HepG2 (cell line): ENCODE measurements around the gene CCND2. TPM values are rescaled to one million over a fixed set of nuclear protein-coding genes. Genes with fewer than 3 reads are reported as not detected.
A peak's percentile ranks its signal among the peaks of the same experiment; 100 is the strongest.

Experiments
- ATAC-seq: fragments of 200-7000 bp; cut with Tn5 transposase; 3 replicates; pipeline ENCODE4 v1.9.1; 2020; ENCODE audit warnings: mild to moderate bottlenecking, moderate library complexity
- BruUV-seq: library from RNA; stranded (reverse); fragments of 400-500 nt; replicated peaks from 2 replicates; lab custom pipeline; 2021; lab: Mats Ljungman, UMichigan
- CTCF ChIA-PET: fragments of 300-600 bp; formaldehyde crosslinking; extraction: SDS; loops from one replicate; lab custom pipeline; 2021; ENCODE audit warnings: low total read pairs, inconsistent platforms, low intra/inter-chr PET ratio; lab: Yijun Ruan, JAX
- POLR2A ChIA-PET: fragments of 350-600 bp; sonication (Branson Sonifier 250); formaldehyde crosslinking; loops from one replicate; lab custom pipeline; 2020; ENCODE audit warnings: antibody characterized with exemption, inconsistent platforms; lab: Yijun Ruan, JAX
- DNase-seq: peaks from one replicate; pipeline ENCODE4 v3.0.0-alpha.2; 2015; ENCODE audit warnings: low spot score
- FAIRE-seq: peaks from 3 replicates; lab custom pipeline; 2011; peaks lifted over from hg19 to GRCh38; lab: Jason Lieb, UNC
- H2AFZ ChIP-seq: one replicate; pipeline ENCODE4 v1.6.1; 2011; ENCODE audit warnings: low read length, inconsistent platforms
- H3K27ac ChIP-seq: fragments of 300-600 bp; 3 replicates; pipeline ENCODE4 v1.8.0; 2011; ENCODE audit warnings: mixed run types, mild to moderate bottlenecking, mixed read lengths, low read length, inconsistent platforms; ENCODE audit not compliant: insufficient read depth; ENCODE audit errors: extremely low read length
- H3K27me3 ChIP-seq, 2 experiments: fragments of 200-600 bp in 1 of 2; 2 replicates in 1 of 2; 3 replicates in 1 of 2; pipeline versions ENCODE4 v1.6.0 to v1.8.0; 2011; ENCODE audit warnings: low read length in 2 of 2, mild to moderate bottlenecking in 2 of 2, moderate library complexity in 2 of 2, inconsistent platforms in 1 of 2; ENCODE audit not compliant: insufficient read depth in 2 of 2, control insufficient read depth in 1 of 2
- H3K36me3 ChIP-seq, 2 experiments: fragments of 200-600 bp in 1 of 2; replicated peaks in 1 of 2; 2 replicates in 1 of 2; 3 replicates in 1 of 2; pipeline versions ENCODE4 v1.5.1 to v1.8.0; 2011; ENCODE audit warnings: low read length in 2 of 2, inconsistent platforms in 1 of 2; ENCODE audit not compliant: insufficient read depth in 2 of 2, control insufficient read depth in 1 of 2
- H3K4me1 ChIP-seq: 2 replicates; pipeline ENCODE4 v1.5.1; 2012; ENCODE audit warnings: low read length, inconsistent platforms; ENCODE audit not compliant: insufficient read depth
- H3K4me2 ChIP-seq: 2 replicates; pipeline ENCODE4 v1.6.0; 2011; ENCODE audit warnings: low read depth, low read length, inconsistent platforms
- H3K4me3 ChIP-seq, 3 experiments: fragments of 200-600 bp in 1 of 3; sonication (generic), shearing (Covaris generic) in 1 of 3; replicated peaks in 1 of 3; 2 replicates each; pipeline ENCODE4 v1.5.1; 2011 to 2016; ENCODE audit warnings: low read length in 3 of 3, inconsistent platforms in 2 of 3, low read depth in 2 of 3, mild to moderate bottlenecking in 2 of 3, control low read depth in 1 of 3, mixed read lengths in 1 of 3; ENCODE audit not compliant: insufficient read depth in 1 of 3
- H3K79me2 ChIP-seq: one replicate; pipeline ENCODE4 v1.6.1; 2011; ENCODE audit warnings: low read length, inconsistent platforms; ENCODE audit not compliant: insufficient read depth
- H3K9ac ChIP-seq: 2 replicates; pipeline ENCODE4 v1.6.0; 2011; ENCODE audit warnings: mild to moderate bottlenecking, low read depth, low read length, inconsistent platforms; ENCODE audit not compliant: insufficient read depth
- H3K9me3 ChIP-seq: 2 replicates; pipeline ENCODE4 v1.5.1; 2012; ENCODE audit warnings: mild to moderate bottlenecking, low read length
- H4K20me1 ChIP-seq: 2 replicates; pipeline ENCODE4 v1.6.0; 2011; ENCODE audit warnings: inconsistent platforms, mild to moderate bottlenecking, low read length, moderate library complexity; ENCODE audit not compliant: insufficient read depth
- BHLHE40 ChIP-seq: IDR thresholded peaks from 2 replicates; pipeline ENCODE4 v1.6.1; 2011; ENCODE audit warnings: low read length, improper control_type of control experiment
- CAMTA2 ChIP-seq: sonication (generic); formaldehyde crosslinking; IDR thresholded peaks from 2 replicates; pipeline ENCODE4 v1.4.0; 2020; ENCODE audit warnings: mild to moderate bottlenecking, missing genetic modification reagents, borderline replicate concordance
- ELK4 ChIP-seq: sonication (generic); formaldehyde crosslinking; IDR thresholded peaks from 2 replicates; pipeline ENCODE4 v1.9.0; 2021; ENCODE audit warnings: missing genetic modification reagents, borderline replicate concordance
- IKZF1 ChIP-seq: fragments of 450-650 bp; IDR thresholded peaks from 2 replicates; pipeline ENCODE4 v1.7.1; 2016
- KLF16 ChIP-seq, 2 experiments: sonication (generic) in 1 of 2; formaldehyde crosslinking in 1 of 2; IDR thresholded peaks; 2 replicates each; pipeline versions ENCODE4 v1.6.1 to v1.8.0; 2016 to 2023; ENCODE audit warnings: missing genetic modification reagents in 2 of 2, missing compliant biosample characterization in 1 of 2
- MATR3 ChIP-seq: sonication (generic); formaldehyde crosslinking; IDR thresholded peaks from 2 replicates; pipeline ENCODE4 v1.4.0; 2020; ENCODE audit warnings: missing genetic modification reagents
- POLR2AphosphoS5 ChIP-seq: IDR thresholded peaks from 2 replicates; pipeline ENCODE4 v1.6.1; 2012; ENCODE audit warnings: low read depth, low read length
- RBFOX2 ChIP-seq: fragments of 200-400 bp; formaldehyde crosslinking; IDR thresholded peaks from 2 replicates; pipeline ENCODE4 v1.6.1; 2017; ENCODE audit warnings: low read depth, mild to moderate bottlenecking, low read length
- SKI ChIP-seq: fragments of 450-650 bp; IDR thresholded peaks from one replicate; pipeline ENCODE4 v1.6.1; 2018; ENCODE audit warnings: mild to moderate bottlenecking; ENCODE audit not compliant: partially characterized antibody
- TFDP1 ChIP-seq: IDR thresholded peaks from 2 replicates; pipeline ENCODE4 v1.6.1; 2016; ENCODE audit warnings: missing compliant biosample characterization, missing genetic modification reagents, borderline replicate concordance
- U2AF1 ChIP-seq: fragments of 200-400 bp; formaldehyde crosslinking; optimal IDR thresholded peaks from 2 replicates; pipeline ENCODE3; 2017; ENCODE audit warnings: mild to moderate bottlenecking, low read depth, low read length
- ZBTB39 ChIP-seq: sonication (generic); formaldehyde crosslinking; IDR thresholded peaks from 2 replicates; pipeline ENCODE4 v1.5.0; 2020; ENCODE audit warnings: missing genetic modification reagents
- ZFYVE20 ChIP-seq: sonication (generic); formaldehyde crosslinking; IDR thresholded peaks from 2 replicates; pipeline ENCODE4 v1.8.0; 2023; ENCODE audit warnings: low read depth, mild to moderate bottlenecking, moderate library complexity, missing genetic modification reagents, borderline replicate concordance
- ZNF138 ChIP-seq: sonication (generic); formaldehyde crosslinking; IDR thresholded peaks from 2 replicates; pipeline ENCODE4 v1.5.0; 2020; ENCODE audit warnings: mild to moderate bottlenecking, low read depth, missing genetic modification reagents
- ZNF674 ChIP-seq: sonication (generic); formaldehyde crosslinking; IDR thresholded peaks from 2 replicates; pipeline ENCODE4 v1.5.0; 2020; ENCODE audit warnings: low read depth, mild to moderate bottlenecking, missing genetic modification reagents
- ZNF770 ChIP-seq: sonication (generic); formaldehyde crosslinking; IDR thresholded peaks from 2 replicates; pipeline ENCODE4 v1.5.0; 2020; ENCODE audit warnings: mild to moderate bottlenecking, missing genetic modification reagents
- ZSCAN21 ChIP-seq: sonication (generic); formaldehyde crosslinking; IDR thresholded peaks from 2 replicates; pipeline ENCODE4 v1.8.0; 2022; ENCODE audit warnings: mild to moderate bottlenecking, missing genetic modification reagents, moderate library complexity, borderline replicate concordance
- WGBS: methylation state at CpG from one replicate; pipeline ENCODE4 v1.1.6; 2017; ENCODE audit warnings: low lambda C conversion rate; 5-methylcytosine and 5-hydroxymethylcytosine counted together
- in situ Hi-C: cut with HindIII; loops from 2 replicates; pipeline ENCODE4 v1.10.0; 2017; ENCODE audit warnings: low pct_unique_long_range_greater_than_20kb; ENCODE audit not compliant: extremely low pct_ligation_motif_present
- intact Hi-C: fragments of 100-400 bp; cut with micrococcal nuclease; formaldehyde crosslinking; loops from one replicate; pipeline ENCODE4 v1.10.0; 2022; ENCODE audit not compliant: unreplicated experiment
- polyA plus RNA-seq, 8 experiments: library from polyadenylated mRNA; depleted of rRNA in 3 of 8; stranded (reverse) in 7 of 8; unstranded in 1 of 8; fragments of >200 nt; fragmentation: Illumina TruSeq in 4 of 8; extraction: Trizol in 4 of 8; gene quantifications; 2 replicates each; pipeline versions ENCODE4 v1.2.1 to v1.2.3, GENCODE V29; 2011 to 2016; ENCODE audit warnings: low read depth in 4 of 8, missing spikeins in 1 of 8, mixed read lengths in 1 of 8; ENCODE audit not compliant: insufficient read depth in 1 of 8
- total RNA-seq, 5 experiments: library from RNA; depleted of rRNA; stranded (reverse); fragments of >200 nt; fragmentation: Illumina TruSeq; extraction: Trizol; gene quantifications; 2 replicates each; pipeline ENCODE4 v1.2.3, GENCODE V29; 2016; ENCODE audit warnings: low read depth in 1 of 5

The CCND2 gene
- total and polyA plus RNA-seq, 2 of the 13 experiments (the other 11 are each of a cell fraction or from before 2014, with no cell fraction given), result 0.61 to 1.4 TPM

- POLR2A ChIA-PET, result interaction anchor here (0.7 to 1.5 kb wide), 4 partner anchors 131 to 403 kb away, joined by 3 to 5 read pairs (median 4); partner anchors contain the start of gene PARP11
- CTCF ChIA-PET, result interaction anchor here (0.7 to 1.7 kb wide), 8 partner anchors 31 to 977 kb away, joined by 3 to 20 read pairs (median 4); no protein-coding TSS in a partner anchor
- 2% methylated on average over 10 of the region's 10 CpGs for WGBS
- TF ChIP-seq U2AF1, result no peak
- TF ChIP-seq SKI, result no peak
- no peak for TF ChIP-seq ELK4 (CRISPR knock-in tag)
- TF ChIP-seq ZNF674 (CRISPR knock-in tag), result no peak
- TF ChIP-seq ZNF770 (CRISPR knock-in tag), result no peak
- no peak for TF ChIP-seq POLR2AphosphoS5
- TF ChIP-seq TFDP1 (CRISPR knock-in tag), result no peak
- TF ChIP-seq BHLHE40, result 0 out of 2 replicates have a peak, but pooled peaks have one; percentile 18
- no peak for TF ChIP-seq CAMTA2
- no peak for TF ChIP-seq IKZF1
- no peak for TF ChIP-seq MATR3 (CRISPR knock-in tag)
- TF ChIP-seq RBFOX2, result no peak
- TF ChIP-seq ZBTB39, result no peak
- no peak for TF ChIP-seq ZFYVE20 (CRISPR knock-in tag)
- TF ChIP-seq ZSCAN21 (CRISPR knock-in tag), result no peak
- peak in 1 of 2 experiments; percentile 51; a peak in 1 of 4 replicates for TF ChIP-seq KLF16 (CRISPR knock-in tag; IDR thresholded peaks at IDR 0.05)
- TF ChIP-seq ZNF138, result no peak
These were observed 3.1 kb downstream of the CCND2 start for GRCh38 chr12:4276524-4277204.

More at GRCh38 chr12:4276524-4277204, 3.1 kb downstream of the CCND2 start:
- Histone ChIP-seq H3K9ac (no peak overlapping the region), H3K4me3 (no peak overlapping the region), H4K20me1 (no peaks in the 10 kb centered on the region; the same call in 1 of the 2 replicates), H3K4me1 (peaks cover 47% of the 10 kb centered on the region), H3K9me3 (no peaks in the 10 kb centered on the region), H2AFZ (no peak overlapping the region), H3K27me3 (peaks cover 21 to 68% of the 10 kb centered on the region in 2 experiments; a peak in 4 of 5 replicates), H3K27ac (no peak overlapping the region), H3K4me2 (peak overlapping the region; percentile 53), H3K79me2 (no peaks in the 10 kb centered on the region), H3K36me3 (no peaks in the 10 kb centered on the region)
- BruUV-seq, result no TSS peak
- intact Hi-C loops, result loop anchor here (1.0 to 5.0 kb wide), 4 partner anchors 169 to 391 kb away; no protein-coding TSS in a partner anchor
- in situ Hi-C loops, result loop anchor here (5.0 to 10.0 kb wide), 5 partner anchors 169 to 972 kb away; no protein-coding TSS in a partner anchor
- DNase-seq, result peak; percentile 85
- peak; percentile 86 for FAIRE-seq
- peak; percentile 83 for ATAC-seq
